Fibroblast of mammary gland (primary cell): Measurements from ENCODE around the gene PRR20G.

ENCODE experiments used
- DNase-seq: peaks from one replicate; pipeline ENCODE4 v3.0.0-alpha.2; 2010; ENCODE audit warnings: low read depth
- H3K4me3 ChIP-seq: 2 replicates; pipeline ENCODE4 v1.5.1; 2011; ENCODE audit warnings: low read depth, mild to moderate bottlenecking, low read length, moderate library complexity; ENCODE audit not compliant: control insufficient read depth
- TF ChIP-seq, protein P1 (sequence below): conservative IDR thresholded peaks from 2 replicates; pipeline ENCODE4 v1.5.1; 2011; ENCODE audit warnings: low read depth, low read length, inconsistent platforms; ENCODE audit not compliant: control insufficient read depth, insufficient read depth

Gene PRR20G

DNA sequence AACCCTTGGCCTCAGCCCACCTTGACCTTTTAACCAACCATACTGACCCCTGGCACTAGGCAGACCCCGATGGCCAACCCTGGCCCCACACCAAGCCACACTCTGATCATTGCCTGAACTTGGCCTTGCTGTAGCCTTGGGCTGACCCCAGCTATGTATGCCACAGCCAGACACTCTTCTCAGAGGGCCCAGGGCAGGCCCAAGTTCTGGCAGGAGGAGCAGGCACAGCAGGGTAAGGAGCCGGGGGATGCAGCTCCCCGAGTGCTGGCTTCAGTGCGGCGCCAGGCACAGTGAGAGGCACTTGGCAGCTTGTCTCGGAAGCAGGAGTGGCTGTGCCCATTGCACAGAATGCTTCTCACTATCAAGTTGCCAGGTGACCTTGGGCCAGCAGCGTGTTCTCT is 22.3 kb downstream of the PRR20G start:
- H3K4me3 ChIP-seq = no peak overlapping the region
- TF ChIP-seq, protein P1, sequence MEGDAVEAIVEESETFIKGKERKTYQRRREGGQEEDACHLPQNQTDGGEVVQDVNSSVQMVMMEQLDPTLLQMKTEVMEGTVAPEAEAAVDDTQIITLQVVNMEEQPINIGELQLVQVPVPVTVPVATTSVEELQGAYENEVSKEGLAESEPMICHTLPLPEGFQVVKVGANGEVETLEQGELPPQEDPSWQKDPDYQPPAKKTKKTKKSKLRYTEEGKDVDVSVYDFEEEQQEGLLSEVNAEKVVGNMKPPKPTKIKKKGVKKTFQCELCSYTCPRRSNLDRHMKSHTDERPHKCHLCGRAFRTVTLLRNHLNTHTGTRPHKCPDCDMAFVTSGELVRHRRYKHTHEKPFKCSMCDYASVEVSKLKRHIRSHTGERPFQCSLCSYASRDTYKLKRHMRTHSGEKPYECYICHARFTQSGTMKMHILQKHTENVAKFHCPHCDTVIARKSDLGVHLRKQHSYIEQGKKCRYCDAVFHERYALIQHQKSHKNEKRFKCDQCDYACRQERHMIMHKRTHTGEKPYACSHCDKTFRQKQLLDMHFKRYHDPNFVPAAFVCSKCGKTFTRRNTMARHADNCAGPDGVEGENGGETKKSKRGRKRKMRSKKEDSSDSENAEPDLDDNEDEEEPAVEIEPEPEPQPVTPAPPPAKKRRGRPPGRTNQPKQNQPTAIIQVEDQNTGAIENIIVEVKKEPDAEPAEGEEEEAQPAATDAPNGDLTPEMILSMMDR = no peak
- DNase-seq = no peak

DNA sequence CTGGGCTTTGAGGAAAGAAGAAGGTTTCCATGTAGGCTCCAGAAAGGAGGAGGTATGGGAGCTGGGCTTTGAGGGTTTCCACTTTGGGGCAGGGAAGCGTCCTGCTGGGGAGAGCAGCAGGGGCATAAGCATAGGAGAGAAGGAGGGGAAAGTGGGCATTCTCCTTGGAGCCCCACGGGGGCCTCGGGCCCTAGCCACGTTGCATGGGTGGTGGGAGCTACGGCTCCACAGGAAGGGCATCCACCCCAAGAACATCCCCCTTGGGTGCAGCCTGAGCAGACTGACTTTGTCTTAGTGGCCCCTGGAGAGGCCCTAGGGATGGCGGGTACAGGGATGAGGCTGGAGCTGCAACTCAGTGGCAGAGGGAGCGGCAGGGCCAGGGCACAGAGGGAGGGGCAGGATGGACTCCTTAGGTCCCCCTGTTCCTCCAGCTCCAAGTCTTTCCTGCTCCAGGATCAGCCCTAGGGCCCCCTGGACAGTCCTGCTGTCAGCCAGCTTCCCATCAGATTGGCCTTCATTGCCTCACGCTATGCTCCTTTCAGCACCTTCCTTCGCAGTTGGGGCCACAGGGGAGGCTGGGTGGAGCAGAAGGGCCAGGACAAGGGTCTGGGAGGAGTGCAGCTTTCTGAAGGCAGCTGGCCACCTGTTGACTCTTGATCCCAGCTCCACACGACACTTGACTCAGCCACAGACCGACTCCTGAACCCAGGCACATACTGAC is 22.9 kb downstream of the PRR20G start:
- TF ChIP-seq, protein P1 = no peak

DNA sequence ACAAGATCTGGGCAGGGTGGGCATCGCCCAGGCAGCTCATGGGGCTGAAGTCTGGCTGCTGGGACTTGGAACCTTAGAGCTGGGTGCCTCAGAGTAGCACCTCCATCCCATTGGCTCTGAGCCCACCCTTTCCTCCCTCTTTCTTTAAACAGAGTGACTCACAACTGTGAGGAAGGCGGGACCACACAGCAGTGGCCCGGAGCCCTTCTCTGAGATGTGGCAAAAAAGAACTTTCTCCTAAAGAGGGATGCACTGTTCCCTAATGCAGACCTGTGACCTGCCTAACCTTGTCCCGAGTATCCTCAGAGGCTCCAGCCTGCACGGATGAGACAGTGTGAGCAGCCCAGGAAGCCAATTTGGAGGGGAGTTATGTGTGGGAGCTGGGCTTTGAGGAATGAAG is 23.6 kb downstream of the PRR20G start:
- peak; percentile 10 for DNase-seq
- no peak overlapping the region for H3K4me3 ChIP-seq
- TF ChIP-seq, protein P1 = no peak

More for the DNA sequence above, 22.9 kb downstream of the PRR20G start:
- no peak overlapping the region for H3K4me3 ChIP-seq
- no peak for DNase-seq

DNA sequence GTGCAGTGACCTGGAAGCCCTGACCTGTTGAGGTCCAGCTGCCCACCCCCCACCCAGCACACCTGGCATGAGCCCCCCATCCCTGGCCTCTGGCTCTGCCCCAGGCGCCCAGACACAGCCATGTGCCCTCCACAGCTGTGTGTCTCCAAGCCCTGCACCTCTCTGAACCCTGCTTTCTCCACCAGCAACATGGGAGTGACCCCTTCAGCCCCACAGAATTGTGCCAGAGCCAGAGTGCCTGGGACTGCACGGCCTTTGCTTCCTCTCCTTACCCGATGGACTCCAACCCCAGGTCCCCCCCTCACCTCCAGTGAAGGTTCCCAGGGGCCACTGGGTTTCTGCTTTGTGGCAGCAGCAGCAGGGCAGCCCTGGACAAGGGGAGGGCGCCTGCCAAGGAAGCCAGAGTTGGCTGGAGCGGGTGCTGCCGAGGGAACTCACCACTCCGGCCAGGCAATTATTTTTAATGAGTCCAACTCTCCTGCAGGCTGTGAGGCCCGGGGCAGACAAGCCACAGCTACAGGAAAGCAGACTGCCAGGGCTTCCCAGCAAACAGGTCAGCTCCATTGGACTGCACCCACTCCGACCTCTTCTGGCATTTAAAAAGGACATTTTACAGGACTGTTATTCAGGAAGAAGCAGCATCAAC is 24.1 kb downstream of the PRR20G start:
- TF ChIP-seq, protein P1 = no peak
- H3K4me3 ChIP-seq = no peak overlapping the region

DNA sequence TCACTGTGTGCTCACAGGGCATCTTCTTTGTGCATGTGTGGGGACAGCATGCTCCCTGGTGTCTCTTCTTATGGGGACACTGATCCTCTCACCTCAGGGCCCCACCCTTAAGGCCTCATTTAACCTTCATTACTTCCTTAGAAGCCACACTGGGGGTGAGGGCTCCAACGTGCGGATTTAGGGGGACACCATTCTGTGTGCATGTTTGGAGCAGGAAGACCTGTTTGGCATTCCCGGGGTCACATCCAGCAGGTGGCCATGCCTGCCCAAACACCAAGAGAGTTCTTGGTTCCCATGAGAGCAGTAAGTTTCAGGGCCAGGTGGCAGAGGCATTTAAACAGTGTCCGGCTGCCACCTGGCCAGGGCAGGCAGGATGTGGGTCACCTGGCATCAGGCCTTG is 24.8 kb downstream of the PRR20G start:
- TF ChIP-seq, protein P1 = no peak
- no peak for DNase-seq
- no peak overlapping the region for H3K4me3 ChIP-seq

More for the DNA sequence above, 24.1 kb downstream of the PRR20G start:
- no peak for DNase-seq

DNA sequence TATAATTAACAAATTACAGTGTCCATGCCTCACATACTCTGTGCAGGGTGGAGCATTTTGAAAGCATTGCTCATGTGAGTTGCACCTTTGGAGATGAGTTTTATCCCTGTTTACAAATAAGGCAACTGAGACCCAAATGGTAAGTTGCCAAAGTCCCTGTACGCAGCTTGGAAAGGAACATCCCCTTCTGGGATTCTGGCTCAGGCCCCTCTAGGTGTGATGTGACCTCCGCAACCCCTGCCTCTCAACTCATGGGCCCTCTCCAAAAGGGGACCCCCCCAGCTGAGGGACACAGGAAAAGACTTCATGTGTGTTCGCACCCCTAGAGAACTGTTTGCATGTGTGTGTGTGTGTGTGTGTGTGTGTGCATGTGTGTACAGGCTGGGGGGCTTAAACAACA is 25.3 kb downstream of the PRR20G start:
- no peak overlapping the region for H3K4me3 ChIP-seq
- TF ChIP-seq, protein P1 = no peak

More for the DNA sequence above, 25.3 kb downstream of the PRR20G start:
- no peak for DNase-seq
